ENCODE data around the gene KIR2DL3.

The KIR2DL3 gene

DNA sequence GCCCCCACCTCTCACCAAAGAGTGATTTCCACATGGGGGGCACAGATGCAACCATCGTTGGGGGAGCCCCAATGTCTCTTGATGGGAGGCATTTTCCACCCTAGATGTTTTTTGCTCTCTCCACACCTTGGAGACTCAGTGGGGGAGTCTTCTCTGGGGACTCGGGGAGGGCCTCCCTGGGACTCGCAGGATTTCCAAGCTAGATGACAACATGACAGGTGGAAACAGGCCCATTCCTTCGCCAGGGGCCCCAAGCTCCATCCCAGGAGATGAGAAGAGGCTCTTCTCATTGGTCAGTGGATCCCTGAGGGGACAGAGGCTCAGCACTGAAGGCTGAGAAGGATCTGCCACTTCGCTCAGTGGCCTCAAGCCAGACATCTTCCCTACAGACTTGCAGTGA, 52.4 kb downstream of the KIR2DL3 start:
- no peak for DNase-seq (ENCODE audit: low read depth in 3 of 3, low spot score in 1 of 3)

DNA sequence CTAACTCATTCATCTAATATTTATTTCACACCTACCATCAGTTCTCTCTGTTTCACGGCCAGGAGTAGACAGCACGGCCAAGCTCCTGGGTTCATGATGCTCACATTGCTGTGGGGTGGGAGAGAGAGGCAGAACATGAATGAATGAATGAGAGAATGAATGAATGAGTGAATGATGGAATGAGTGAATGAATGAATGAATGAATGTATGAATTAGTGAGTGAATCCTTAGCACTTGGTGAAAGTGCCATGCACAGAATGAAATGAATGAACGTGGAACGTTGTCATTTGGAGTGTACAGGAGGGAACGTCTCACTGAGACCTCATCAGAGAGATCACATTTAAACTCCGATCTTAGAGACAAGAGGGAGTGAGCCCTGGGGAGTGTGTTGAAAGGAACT, 53.2 kb downstream of the KIR2DL3 start:
- no peak for DNase-seq (ENCODE audit: low read depth in 3 of 3, low spot score in 1 of 3)

DNA sequence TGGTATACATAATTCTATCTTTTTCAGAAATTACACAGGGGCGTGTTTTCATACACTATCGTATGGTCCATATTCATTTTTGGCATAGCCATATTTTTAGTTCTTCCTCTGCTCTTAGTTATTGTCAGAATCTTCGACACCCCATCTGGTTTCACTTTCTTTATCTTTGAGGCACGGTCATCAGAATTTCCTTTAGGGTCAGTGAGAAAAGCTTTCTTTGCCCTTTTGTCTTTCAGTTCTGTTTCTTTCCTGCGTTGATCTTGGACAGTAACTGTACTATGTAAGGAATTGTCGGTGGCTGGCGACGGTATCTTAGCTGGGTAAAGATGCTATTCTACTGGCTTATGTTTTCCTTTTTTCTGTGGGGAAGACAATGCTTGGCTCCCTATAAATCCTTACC, 54.5 kb downstream of the KIR2DL3 start:
- DNase-seq (ENCODE audit: low read depth in 3 of 3, low spot score in 1 of 3): no peak

DNA sequence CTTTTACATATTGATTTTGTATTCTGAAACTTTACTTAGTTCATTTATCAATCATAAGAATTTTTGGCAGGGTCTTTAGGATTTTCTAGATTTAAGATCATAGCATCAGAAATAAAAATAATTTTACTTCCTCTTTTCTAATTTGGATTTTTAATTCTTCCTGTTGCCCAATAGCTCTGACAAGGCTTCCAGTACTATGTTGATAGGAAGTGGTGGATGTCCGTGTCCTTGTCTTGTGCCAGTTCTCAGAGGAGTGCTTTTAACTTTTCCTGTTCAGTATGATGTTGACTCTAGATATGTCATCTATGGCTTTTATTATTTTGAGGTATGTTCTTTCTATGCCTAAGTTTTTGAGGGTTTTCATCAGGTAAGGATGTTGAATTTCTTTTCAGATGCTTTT, 57.4 kb downstream of the KIR2DL3 start:
- no peak for DNase-seq (ENCODE audit: low read depth in 3 of 3, low spot score in 1 of 3)

Data from stimulated activated CD4-positive, alpha-beta T cell treated with anti-CD3 and anti-CD28 coated beads, TNF-alpha, amount 100 ng/mL, for 1 hour (primary cell).